AML-193 (cell line): ENCODE measurements around the gene PRICKLE3.
"Not testable (repeated sequence)": the region's sequence is repeated elsewhere in the genome, so short reads cannot be mapped to it uniquely, and the experiment has no call there.

ENCODE experiments used
- DNase-seq, 2 experiments: peaks; one replicate each; lab custom pipeline; 2025; lab: John Stamatoyannopoulos, UW

PRICKLE3 gene

DNA sequence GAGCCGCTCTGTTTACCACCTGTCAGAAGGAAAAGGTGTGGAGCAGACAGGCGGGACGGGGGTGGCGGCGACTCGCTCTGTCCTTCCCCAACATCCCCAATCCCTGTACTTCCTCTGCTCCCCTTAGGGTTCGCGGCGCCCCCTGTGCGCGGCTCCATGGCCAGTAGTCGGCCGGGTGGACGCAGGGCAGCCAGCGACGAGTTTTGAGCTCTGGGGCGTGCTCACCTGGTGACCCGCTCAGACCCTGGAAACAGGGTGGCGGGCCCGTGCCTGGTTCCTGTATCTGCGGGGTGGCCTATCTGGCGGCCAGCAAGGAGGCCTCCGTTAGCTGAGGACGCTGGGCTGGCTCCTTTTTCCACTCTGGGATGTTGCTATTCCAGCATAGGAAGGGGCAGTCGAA lies 29.0 kb downstream of the PRICKLE3 start:
- no peak for DNase-seq

DNA sequence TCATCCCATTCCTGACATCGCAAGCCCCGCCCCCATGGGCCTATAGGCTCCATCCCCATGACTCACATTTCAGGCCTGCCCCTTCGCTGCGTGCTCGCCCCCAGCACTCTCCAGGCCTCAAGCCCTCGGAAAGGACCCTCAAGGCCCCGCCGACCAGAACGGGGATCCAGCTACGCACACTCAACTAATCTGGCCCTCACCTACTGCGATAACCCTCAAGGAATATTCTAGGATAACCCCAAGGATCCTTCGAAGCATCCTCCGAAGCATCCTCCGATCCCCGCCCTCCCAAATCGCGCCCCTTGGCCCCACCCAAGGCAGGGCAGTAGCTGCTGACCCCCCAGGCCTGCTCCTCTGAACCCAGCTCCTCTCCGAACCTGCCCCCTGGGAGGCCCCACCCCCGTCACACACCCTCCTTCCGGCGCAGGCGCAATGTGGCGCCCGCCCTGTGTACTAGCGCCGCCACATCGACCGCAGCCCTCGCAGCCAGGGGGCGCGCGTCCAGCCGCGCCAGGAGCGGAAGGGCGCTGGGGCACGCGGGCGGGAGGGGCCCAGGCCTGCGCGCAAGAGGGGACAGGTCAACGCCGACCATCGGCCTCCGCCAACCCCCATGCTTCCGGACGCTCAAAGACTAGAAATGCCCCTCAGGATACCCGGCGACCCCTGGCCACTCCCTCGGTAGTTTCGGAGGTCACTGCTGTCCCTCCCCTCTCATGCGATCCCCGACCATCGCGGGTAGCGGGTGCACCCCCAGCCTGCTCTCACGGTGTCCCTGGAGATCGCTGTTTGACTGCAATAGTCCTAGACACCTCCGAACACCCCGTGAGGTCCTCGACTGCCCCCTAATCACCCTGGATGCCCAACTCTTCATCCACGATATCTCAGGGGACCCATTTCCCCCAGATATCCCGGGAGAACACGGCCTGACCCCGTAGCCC lies 30.0 kb downstream of the PRICKLE3 start:
- DNase-seq = peak; percentile 35 to 57

DNA sequence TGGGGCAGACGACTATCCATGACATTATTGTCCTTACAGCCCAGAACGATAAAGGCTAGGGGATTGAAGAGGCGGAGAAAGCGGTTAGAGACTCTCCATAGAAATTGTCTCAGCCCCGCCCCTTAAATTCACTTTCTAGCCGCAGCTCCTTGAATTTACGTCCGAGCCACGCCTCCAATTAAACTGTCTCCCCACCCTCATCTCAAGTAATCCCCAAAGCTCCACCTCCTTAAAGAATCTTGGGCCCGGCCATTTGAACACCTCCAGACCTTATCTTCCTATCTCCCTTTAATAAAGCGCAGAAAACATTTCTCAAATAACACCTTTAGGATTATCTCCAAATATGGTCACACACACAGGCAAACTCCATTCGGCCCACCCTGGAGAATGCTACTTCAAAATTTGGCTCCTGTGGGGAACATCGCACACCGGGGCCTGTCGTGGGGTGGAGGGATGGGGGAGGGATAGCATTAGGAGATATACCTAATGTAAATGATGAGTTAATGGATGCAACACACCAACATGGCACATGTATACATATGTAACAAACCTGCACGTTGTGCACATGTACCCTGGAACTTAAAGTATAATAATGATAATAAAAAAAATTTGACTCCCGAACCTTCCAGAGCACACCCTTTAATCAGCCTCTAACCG lies 30.8 kb downstream of the PRICKLE3 start:
- peak; percentile 65 to 68 for DNase-seq

DNA sequence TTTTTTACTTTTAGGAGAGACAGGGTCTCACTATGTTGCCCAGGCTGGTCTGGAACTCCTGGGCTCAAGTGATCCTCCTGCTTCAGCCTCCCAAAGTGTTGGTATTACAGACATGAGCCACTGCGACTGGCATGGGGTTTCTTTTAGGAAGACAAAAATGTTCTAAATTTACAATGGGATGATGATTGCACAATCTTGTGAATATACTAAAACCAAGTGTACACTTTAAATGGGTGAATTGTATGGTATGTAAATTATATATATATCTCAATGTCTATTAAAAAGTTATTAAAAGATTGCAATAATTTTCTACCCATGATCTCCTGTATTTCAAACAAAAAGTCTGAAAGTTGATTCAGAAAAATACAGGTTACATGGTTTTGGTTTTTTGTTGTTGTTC lies 32.7 kb downstream of the PRICKLE3 start:
- no peak for DNase-seq

DNA sequence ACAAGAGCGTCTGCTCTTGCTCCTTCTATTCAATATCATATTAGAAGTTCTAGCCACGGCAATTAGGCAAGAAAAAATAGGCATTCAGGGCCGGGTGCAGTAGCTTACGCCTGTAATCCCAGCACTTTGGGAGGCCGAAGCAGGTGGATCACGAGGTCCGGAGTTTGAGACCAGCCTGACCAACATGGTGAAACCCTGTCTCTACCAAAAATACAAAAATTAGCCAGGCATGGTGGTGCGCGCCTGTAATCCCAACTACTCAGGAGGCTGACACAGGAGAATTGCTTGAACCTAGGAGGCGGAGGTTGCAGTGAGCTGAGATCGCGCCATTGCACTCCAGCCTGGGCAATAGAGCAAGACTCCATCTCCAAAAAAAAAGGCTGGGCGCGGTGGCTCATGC lies 36.9 kb downstream of the PRICKLE3 start:
- not testable (repeated sequence) for DNase-seq

DNA sequence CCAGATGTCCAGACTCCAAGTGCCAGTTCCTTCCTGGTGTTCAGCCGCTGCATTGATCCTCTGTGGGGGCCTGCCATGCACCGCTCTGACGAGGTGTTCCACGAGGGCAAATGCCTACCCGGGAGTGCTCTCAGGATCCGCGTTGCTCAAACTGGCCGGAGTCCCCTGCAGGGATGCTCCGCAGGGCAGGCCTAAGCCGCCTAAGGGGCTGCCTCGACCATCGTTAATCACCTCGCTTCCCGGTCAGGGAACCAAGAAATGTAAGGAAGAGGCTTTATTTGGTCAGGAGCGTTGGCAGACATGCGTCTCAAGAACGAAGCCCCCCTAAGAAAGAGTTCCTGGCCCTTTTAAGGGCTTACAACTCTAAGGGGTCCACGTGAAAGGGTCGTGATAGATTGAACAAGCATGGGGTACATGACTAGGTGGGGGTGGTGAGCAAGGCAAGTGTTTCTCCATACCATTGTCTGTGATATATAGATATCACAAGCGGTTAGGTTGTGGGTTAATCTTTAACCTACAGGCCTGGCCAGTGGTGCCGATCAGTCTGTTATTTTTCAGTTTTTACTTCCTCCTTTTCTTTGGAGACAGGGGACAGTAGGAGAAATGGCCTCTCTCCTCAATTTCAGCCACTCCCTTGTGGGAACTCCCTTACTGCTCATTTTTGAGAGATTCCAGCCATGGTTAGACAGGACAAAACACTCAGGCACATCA lies 37.6 kb downstream of the PRICKLE3 start:
- not testable (repeated sequence) for DNase-seq

DNA sequence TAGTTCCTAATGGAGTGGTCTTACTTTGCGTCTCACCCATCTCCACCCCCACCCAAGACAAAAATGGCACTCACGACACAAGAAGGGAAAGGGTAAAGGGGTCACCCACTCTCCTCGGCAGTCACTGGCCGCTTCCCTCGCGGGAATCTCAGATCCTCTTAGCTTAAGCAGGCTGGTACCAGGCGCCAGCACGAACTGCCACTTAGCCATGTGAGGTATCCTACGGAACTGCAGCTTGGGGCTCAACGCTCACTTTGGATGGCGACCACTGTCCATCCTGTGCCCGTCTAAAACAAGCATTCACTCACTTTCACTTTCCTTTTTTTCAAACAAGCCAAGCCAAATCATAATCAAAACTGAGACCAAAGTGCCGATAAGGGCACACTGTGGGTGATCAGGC lies 38.2 kb downstream of the PRICKLE3 start:
- DNase-seq = no peak

DNA sequence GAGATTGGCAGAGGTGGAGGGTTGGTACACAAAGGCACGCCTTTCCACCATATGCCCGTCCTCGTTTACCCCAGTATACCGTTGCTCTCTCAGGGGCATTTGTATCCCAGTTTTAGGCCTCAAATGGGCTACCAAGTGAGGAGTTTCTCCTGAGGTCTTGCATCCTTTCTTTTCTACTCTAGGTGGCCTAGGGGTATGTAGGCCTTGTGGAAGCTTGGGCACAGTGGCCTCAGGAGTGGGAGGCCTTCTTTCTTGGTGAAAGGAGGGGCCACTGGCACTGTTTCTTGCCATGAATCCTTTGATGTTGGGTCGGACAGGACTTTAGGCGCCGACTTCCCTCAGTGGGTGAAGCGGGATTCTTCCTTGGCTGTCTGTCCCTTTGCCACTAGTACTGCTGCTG lies 38.9 kb downstream of the PRICKLE3 start:
- DNase-seq = no peak

DNA sequence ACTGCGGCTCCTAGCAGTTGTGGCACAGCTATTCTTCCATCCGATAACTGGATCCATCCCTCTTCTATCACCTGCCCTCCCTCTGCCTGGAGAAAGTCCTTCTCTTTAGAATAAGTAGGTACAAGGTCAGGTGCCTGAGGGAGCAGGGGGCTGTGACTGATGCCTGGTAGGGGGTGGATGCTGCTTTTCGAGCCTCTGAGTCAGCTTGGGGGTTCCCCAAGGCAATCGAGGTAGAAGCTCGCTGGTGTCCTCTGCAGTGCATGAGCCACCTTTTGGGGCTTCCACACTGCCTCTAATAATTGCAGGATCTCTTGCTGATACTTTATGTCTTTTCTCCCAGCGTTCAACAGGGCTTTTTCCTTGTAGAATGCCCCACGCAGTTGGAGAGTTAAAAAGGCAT lies 43.0 kb downstream of the PRICKLE3 start:
- not testable (repeated sequence) for DNase-seq

DNA sequence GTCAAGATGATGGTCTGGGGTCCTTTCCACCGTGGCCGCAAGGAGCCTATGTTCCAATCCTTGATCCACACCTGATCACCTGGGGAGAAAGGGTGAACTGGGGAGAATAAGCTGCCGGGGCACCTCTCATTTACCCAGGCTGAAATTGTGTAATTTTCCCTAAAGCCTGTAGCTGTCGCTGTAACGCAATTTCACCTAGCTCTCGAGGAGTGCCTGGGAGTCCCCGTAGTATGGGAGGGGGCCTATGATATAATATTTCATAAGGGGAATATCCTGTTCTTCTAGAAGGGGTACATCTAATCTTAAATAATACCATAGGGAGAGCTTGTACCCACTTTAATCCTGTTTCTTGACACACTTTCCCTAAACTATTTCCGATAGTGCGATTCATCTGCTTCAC lies 43.9 kb downstream of the PRICKLE3 start:
- not testable (repeated sequence) for DNase-seq

DNA sequence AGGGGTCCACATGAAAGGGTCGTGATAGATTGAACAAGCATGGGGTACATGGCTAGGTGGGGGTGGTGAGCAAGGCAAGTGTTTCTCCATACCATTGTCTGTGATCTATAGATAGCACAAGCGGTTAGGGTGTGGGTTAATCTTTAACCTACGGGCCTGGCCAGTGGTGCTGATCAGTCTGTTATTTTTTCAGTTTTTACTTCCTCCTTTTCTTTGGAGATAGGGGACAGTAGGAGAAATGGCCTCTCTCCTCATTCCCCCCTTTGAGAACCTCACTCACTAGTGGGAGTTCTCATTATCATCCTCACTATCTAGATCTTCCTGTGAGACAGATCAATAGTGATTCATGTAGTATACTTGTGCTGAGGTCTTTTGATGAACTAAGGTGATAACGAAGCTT lies 46.5 kb downstream of the PRICKLE3 start:
- DNase-seq = no peak

DNA sequence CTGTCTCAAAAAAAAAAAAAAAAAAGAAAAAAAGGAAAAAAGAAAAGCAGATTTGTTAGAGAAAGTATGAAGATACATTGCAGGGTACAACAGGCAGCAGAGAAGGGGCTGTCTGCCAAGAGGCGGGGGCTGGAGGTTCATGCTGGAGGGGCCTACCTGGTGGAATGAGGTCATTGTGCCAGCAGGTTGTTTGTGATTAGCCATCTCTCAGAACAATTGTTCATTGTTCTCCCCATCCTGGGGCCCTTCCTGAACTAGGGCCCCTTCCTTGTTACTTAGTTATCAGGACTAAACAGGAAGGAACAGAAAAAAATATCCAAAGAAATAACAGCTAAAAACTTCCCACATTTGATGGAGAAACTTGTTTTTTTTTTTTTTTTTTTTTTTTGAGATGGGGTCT lies 48.7 kb downstream of the PRICKLE3 start:
- no peak for DNase-seq

DNA sequence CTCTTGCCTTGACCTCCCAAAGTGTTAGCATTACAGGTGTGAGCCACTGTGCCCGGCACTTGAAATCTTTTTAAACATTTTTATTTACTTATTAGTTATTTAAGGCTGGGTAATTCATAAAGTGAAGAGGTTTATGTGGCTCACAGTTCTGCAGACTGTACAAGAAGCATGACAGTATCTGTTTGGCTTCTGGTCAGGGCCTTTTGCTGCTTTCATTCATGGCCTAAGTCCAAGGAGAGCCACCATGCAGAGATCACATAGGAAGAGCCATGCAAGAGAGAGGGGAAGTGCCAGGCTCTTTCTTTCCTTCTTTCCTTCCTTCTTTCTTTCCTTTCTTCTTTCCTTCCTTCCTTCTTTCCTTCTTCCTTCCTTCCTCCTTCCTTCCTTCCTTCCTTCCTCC lies 52.4 kb downstream of the PRICKLE3 start:
- DNase-seq = no peak

DNA sequence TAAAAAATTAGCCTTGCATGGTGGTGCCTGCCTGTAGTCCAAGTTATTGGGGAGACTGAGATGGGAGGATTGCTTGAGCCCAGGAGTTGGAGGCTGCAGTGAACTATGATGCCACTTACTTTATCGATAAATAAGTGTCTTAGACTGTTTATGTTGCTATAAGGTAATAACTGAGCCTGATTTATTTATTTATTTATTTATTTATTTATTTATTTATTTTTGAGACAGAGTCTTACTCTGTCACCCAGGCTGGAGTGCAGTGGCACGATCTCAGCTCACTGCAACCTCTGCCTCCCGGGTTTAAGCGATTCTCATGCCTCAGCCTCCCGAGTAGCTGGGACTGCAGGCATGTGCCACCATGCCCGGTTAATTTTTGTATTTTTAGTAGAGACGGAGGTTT lies 53.9 kb downstream of the PRICKLE3 start:
- DNase-seq = not testable (repeated sequence)

DNA sequence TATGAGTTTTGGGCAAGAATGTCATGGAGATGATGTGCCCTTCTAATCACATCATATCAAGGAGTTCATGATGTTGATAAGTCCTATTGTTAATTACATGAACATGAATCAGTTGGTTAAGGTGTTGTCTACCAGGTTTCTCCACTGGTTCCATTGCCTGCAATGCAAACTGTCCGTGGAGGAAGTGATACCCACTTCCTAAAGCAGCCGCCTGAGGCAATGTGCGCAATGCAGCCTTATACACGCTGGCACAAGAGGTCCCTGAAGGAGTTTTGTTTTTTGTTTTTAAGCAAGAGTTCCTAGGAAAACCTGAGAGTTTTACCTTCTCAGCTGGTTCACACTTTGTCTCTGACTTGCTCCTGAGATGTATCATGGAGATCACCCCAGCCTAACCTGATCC lies 56.7 kb downstream of the PRICKLE3 start:
- DNase-seq = peak; percentile 5 to 35

DNA sequence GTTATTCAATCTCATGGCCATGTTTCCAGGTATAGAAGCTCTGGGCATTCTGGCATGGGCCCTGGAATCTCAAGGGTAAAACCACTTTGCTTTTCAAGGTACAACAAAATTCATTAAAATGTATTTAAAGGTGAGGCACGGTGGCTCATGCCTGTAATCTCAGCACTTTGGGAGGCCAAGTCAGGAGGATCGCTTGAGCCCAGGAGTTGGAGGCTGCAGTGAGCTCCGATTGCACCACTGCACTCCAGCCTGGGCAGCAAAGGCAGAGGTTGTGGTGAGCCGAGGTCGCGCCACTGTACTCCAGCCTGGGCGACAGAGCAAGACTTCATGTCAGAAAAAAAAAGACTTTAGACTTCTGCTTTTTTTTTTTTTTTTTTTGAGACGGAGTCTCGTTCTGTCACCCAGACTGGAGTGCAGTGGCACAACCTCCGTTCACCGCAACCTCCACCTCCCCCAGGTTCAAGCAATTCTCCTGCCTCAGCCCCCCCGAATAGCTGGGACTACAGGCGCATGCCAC lies 58.4 kb downstream of the PRICKLE3 start:
- DNase-seq = not testable (repeated sequence)
